ENCODE data around the gene MALRD1.

Gene MALRD1

GRCh38 chr10:19658131-19658530 is 609.5 kb downstream of the MALRD1 start:
- H3K4me3 Mint-ChIP-seq, result no peak overlapping the region
- H3K27ac Mint-ChIP-seq, result no peak overlapping the region
- no peaks in the 10 kb centered on the region for H3K36me3 Mint-ChIP-seq
- no peaks in the 10 kb centered on the region for H3K4me1 Mint-ChIP-seq
- no peak for ATAC-seq
- H3K9me3 Mint-ChIP-seq, result no peaks in the 10 kb centered on the region
- no peaks in the 10 kb centered on the region for H3K27me3 Mint-ChIP-seq

GRCh38 chr10:19658622-19659233 is 610.1 kb downstream of the MALRD1 start:
- H3K9me3 Mint-ChIP-seq, result no peaks in the 10 kb centered on the region
- H3K27me3 Mint-ChIP-seq, result no peaks in the 10 kb centered on the region
- H3K4me1 Mint-ChIP-seq, result no peaks in the 10 kb centered on the region
- no peak overlapping the region for H3K4me3 Mint-ChIP-seq
- no peaks in the 10 kb centered on the region for H3K36me3 Mint-ChIP-seq
- no peak overlapping the region for H3K27ac Mint-ChIP-seq
- ATAC-seq, result no peak

- Mint-ChIP-seq H3K27me3 (no peaks in the 10 kb centered on the region), H3K9me3 (no peaks in the 10 kb centered on the region), H3K4me1 (no peaks in the 10 kb centered on the region), H3K4me3 (no peak overlapping the region), H3K36me3 (no peaks in the 10 kb centered on the region), H3K27ac (no peak overlapping the region)
- ATAC-seq, result no peak
These were observed 611.5 kb downstream of the MALRD1 start for GRCh38 chr10:19659920-19660655.

- H3K27me3 Mint-ChIP-seq, result no peaks in the 10 kb centered on the region
- H3K4me1 Mint-ChIP-seq, result no peaks in the 10 kb centered on the region
- ATAC-seq, result no peak
- no peaks in the 10 kb centered on the region for H3K36me3 Mint-ChIP-seq
- H3K9me3 Mint-ChIP-seq, result peaks cover 4% of the 10 kb centered on the region
- no peak overlapping the region for H3K4me3 Mint-ChIP-seq
- H3K27ac Mint-ChIP-seq, result no peak overlapping the region
These were observed 614.7 kb downstream of the MALRD1 start for GRCh38 chr10:19663344-19663743.

GRCh38 chr10:19668116-19668515 is 619.5 kb downstream of the MALRD1 start:
- Mint-ChIP-seq H3K4me3 (no peak overlapping the region), H3K4me1 (no peaks in the 10 kb centered on the region), H3K27me3 (no peaks in the 10 kb centered on the region), H3K27ac (no peak overlapping the region), H3K9me3 (peaks cover 11% of the 10 kb centered on the region), H3K36me3 (no peaks in the 10 kb centered on the region)
- ATAC-seq, result no peak

GRCh38 chr10:19676063-19676462 is 627.5 kb downstream of the MALRD1 start:
- Mint-ChIP-seq H3K27me3 (no peaks in the 10 kb centered on the region), H3K4me1 (no peaks in the 10 kb centered on the region), H3K27ac (no peak overlapping the region), H3K4me3 (no peak overlapping the region), H3K36me3 (no peaks in the 10 kb centered on the region), H3K9me3 (peaks cover 15% of the 10 kb centered on the region)
- no peak for ATAC-seq

- Mint-ChIP-seq H3K4me3 (no peak overlapping the region), H3K27me3 (no peaks in the 10 kb centered on the region), H3K27ac (no peak overlapping the region), H3K9me3 (peaks cover under 1% of the 10 kb centered on the region), H3K4me1 (no peaks in the 10 kb centered on the region), H3K36me3 (no peaks in the 10 kb centered on the region)
- ATAC-seq, result no peak
These were observed 634.8 kb downstream of the MALRD1 start for GRCh38 chr10:19683356-19683755.

- H3K4me1 Mint-ChIP-seq, result no peaks in the 10 kb centered on the region
- H3K36me3 Mint-ChIP-seq, result no peaks in the 10 kb centered on the region
- H3K27me3 Mint-ChIP-seq, result no peaks in the 10 kb centered on the region
- ATAC-seq, result no peak
- no peak overlapping the region for H3K4me3 Mint-ChIP-seq
- peaks cover under 1% of the 10 kb centered on the region for H3K9me3 Mint-ChIP-seq
- no peak overlapping the region for H3K27ac Mint-ChIP-seq
These were observed 635.4 kb downstream of the MALRD1 start for GRCh38 chr10:19683960-19684359.

- no peaks in the 10 kb centered on the region for H3K36me3 Mint-ChIP-seq
These were observed 639.7 kb downstream of the MALRD1 start for GRCh38 chr10:19688344-19688743.

GRCh38 chr10:19689231-19689630 is 640.6 kb downstream of the MALRD1 start:
- Mint-ChIP-seq H3K4me1 (no peaks in the 10 kb centered on the region), H3K4me3 (no peak overlapping the region), H3K27ac (no peak overlapping the region), H3K36me3 (no peaks in the 10 kb centered on the region), H3K27me3 (no peaks in the 10 kb centered on the region), H3K9me3 (peaks cover 7% of the 10 kb centered on the region)
- ATAC-seq, result no peak

More at GRCh38 chr10:19688344-19688743, 639.7 kb downstream of the MALRD1 start:
- no peak for ATAC-seq
- Mint-ChIP-seq H3K27ac (no peak overlapping the region), H3K4me3 (no peak overlapping the region), H3K9me3 (peaks cover 7% of the 10 kb centered on the region), H3K4me1 (no peaks in the 10 kb centered on the region), H3K27me3 (no peaks in the 10 kb centered on the region)

GRCh38 chr10:19699299-19699698 is 650.7 kb downstream of the MALRD1 start:
- no peak overlapping the region for H3K27ac Mint-ChIP-seq
- no peaks in the 10 kb centered on the region for H3K27me3 Mint-ChIP-seq
- peaks cover 14% of the 10 kb centered on the region for H3K9me3 Mint-ChIP-seq
- no peak for ATAC-seq
- no peak overlapping the region for H3K4me3 Mint-ChIP-seq
- no peaks in the 10 kb centered on the region for H3K36me3 Mint-ChIP-seq
- H3K4me1 Mint-ChIP-seq, result no peaks in the 10 kb centered on the region

- Mint-ChIP-seq H3K9me3 (peaks cover 14% of the 10 kb centered on the region), H3K4me3 (no peak overlapping the region), H3K36me3 (no peaks in the 10 kb centered on the region), H3K4me1 (no peaks in the 10 kb centered on the region), H3K27ac (no peak overlapping the region), H3K27me3 (no peaks in the 10 kb centered on the region)
- ATAC-seq, result no peak
These were observed 652.9 kb downstream of the MALRD1 start for GRCh38 chr10:19701427-19702052.

- H3K36me3 Mint-ChIP-seq, result no peaks in the 10 kb centered on the region
- H3K9me3 Mint-ChIP-seq, result peaks cover 18% of the 10 kb centered on the region
- no peaks in the 10 kb centered on the region for H3K27me3 Mint-ChIP-seq
- no peaks in the 10 kb centered on the region for H3K4me1 Mint-ChIP-seq
- H3K27ac Mint-ChIP-seq, result no peak overlapping the region
- no peak for ATAC-seq
- no peak overlapping the region for H3K4me3 Mint-ChIP-seq
These were observed 653.6 kb downstream of the MALRD1 start for GRCh38 chr10:19702215-19702614.

- no peak overlapping the region for H3K27ac Mint-ChIP-seq
- no peak overlapping the region for H3K4me3 Mint-ChIP-seq
- ATAC-seq, result no peak
- peaks cover 15% of the 10 kb centered on the region for H3K9me3 Mint-ChIP-seq
- H3K36me3 Mint-ChIP-seq, result no peaks in the 10 kb centered on the region
- no peaks in the 10 kb centered on the region for H3K27me3 Mint-ChIP-seq
- H3K4me1 Mint-ChIP-seq, result no peaks in the 10 kb centered on the region
These were observed 655.9 kb downstream of the MALRD1 start for GRCh38 chr10:19704544-19704943.

- Mint-ChIP-seq H3K27ac (no peak overlapping the region), H3K27me3 (no peaks in the 10 kb centered on the region), H3K36me3 (no peaks in the 10 kb centered on the region), H3K4me1 (no peaks in the 10 kb centered on the region), H3K4me3 (no peak overlapping the region), H3K9me3 (peaks cover 12% of the 10 kb centered on the region)
- no peak for ATAC-seq
These were observed 656.6 kb downstream of the MALRD1 start for GRCh38 chr10:19705250-19705649.

GRCh38 chr10:19706904-19707303 is 658.3 kb downstream of the MALRD1 start:
- Mint-ChIP-seq H3K4me1 (no peaks in the 10 kb centered on the region), H3K9me3 (peaks cover 21% of the 10 kb centered on the region), H3K4me3 (no peak overlapping the region), H3K27me3 (no peaks in the 10 kb centered on the region), H3K36me3 (no peaks in the 10 kb centered on the region), H3K27ac (no peak overlapping the region)
- no peak for ATAC-seq
